NCI-H2029 (cell line): ENCODE data around the gene FEZF2.

Source experiments
- DNase-seq: peaks from one replicate; lab custom pipeline; 2025; lab: John Stamatoyannopoulos, UW

Gene FEZF2

GRCh38 chr3:62373215-62373614 is at the start of gene FEZF2:
FEZF2 (minus strand) TSS chr3:62373550; CDS start chr3:62372868, 682 bp downstream.
- no peak for DNase-seq

DNA sequence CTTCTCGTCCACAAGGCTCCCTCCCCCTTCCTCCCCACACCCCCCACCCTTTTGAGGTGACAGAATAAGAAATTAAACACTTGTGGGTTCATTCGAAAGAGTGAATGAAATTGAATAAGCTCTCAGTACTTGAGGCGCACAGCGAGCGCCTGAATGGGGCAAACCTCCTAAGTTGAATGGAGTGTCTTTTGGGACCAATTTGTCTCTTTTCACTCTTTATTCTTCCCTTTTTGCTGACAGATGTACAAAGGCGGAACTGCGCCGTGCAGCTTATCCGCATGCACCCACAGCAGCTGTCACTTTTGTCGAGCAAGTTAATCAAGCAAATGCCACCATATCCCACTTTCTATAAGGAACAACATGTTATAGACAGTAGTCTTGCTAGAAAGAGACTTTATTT is 47.9 kb upstream of the FEZF2 start:
- DNase-seq, result no peak

GRCh38 chr3:62416144-62416543 is 42.8 kb upstream of the FEZF2 start:
- DNase-seq, result no peak

- DNase-seq, result no peak
These were observed 42.0 kb upstream of the FEZF2 start for GRCh38 chr3:62415312-62415801.

- no peak for DNase-seq
These were observed 41.4 kb upstream of the FEZF2 start for GRCh38 chr3:62414786-62415185.

DNA sequence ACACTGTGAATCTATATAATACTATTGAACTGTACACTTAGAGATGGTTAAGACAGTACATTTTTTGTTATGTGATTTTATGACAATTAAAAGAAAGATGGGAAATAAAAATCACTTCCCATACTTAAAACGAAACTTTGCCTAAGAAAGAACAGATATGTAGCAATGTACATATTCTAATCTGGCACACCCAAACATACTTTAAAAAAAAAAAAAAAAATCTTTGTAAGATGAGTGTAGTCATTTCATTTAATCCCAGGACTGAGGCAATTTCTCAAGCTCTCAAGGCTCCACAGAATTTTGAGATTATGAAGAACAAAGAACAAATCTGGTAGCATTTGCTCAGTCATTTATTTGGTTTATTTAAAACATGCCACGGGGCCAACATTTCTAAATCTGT is 40.3 kb upstream of the FEZF2 start:
- no peak for DNase-seq

DNA sequence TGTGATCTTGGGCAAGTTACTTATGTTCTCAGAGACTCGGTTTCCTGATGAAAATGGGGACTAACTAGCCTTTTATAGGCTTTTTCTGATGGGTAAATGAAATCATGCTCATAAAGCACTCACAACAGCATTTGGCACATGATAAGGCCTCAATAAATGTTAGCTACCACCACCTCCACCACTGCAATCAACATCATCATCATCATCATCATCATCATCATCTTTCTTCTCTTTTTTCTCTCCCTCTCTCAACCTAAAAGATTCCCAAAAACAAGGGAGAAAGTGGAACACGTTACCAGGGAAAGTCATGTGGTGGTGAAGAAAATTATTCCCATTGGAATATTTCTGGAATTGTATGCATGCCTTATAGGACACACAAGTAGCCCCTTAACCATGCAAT is 33.6 kb upstream of the FEZF2 start:
- no peak for DNase-seq

DNA sequence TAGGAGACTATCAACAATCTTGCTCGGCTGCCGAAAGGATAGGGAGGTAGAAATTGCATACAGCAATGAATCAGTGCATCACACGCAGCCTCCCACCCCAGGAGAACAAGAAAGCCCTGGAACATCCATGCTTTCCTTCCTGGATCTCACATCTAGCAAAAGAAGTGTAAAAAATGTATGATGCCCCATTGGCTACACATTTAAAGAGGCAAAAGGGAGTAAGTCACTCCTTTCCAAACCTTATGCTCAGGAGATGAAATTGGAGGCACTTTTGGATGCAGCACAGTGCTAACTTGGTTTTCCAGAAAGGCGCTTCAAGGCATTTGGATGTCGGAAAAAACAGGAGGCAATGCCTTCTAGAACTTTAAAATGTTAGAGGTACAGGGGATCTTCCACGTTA is 32.2 kb upstream of the FEZF2 start:
- no peak for DNase-seq

GRCh38 chr3:62405135-62405534 is 31.8 kb upstream of the FEZF2 start:
- no peak for DNase-seq

- DNase-seq, result no peak
These were observed 31.0 kb upstream of the FEZF2 start for GRCh38 chr3:62404321-62404720.

- no peak for DNase-seq
These were observed 30.4 kb upstream of the FEZF2 start for GRCh38 chr3:62403765-62404164.

DNA sequence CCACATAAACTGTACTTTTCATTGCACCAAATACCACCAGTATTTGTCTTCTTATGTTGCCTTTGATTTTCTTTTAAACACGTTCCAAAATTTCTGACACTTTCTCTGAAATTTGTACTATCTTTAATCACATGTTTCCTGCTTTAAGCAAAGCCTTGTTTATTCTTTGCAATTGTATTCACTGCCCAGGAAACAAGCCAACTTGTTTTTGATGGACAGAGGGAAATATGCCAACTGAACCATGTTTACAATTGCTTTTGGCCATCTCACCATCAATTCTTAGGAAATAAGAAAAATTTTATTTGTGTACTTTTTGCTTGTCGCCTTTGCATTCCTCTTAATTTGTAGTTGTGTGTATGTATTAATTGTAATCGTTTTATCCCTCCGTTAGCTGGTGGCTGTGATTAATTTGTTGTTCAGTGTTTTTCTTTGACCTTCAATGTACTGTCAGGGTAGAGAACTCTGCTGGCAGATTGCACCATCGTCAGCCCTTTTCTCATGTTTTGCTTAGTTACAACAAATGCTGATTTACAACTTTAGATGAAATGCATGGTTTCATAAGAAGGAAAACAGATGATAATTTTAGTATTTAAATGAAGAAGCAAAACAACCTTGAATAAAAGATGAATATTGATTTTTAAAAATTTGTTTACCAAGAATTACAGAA is 19.4 kb upstream of the FEZF2 start:
- no peak for DNase-seq

GRCh38 chr3:62387251-62387650 is 13.9 kb upstream of the FEZF2 start:
- DNase-seq, result no peak

DNA sequence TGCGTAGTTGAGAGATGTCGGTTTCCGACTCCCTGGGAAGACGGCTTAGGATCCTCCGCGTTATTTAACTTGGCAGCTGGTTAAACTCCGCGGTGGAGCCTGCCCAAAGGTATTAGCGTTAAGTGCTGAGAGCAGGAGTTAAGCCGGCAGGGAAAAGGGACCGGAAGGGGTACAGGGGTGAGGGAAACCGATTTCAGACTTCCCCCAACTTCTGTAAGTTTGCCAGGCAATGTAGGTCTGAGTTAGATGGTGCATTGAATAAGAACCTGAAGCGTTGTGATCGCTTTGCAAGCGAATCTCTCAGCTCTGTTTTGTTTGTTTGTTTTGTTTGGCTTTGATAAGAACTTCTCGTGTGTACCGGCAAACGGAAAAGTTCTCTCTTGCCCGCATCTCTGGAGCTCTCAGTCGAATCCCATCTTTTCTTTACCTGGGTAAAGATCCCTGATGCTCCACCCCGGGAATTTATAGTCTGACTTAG is 6.0 kb upstream of the FEZF2 start:
- DNase-seq, result no peak

- no peak for DNase-seq
These were observed 5.6 kb upstream of the FEZF2 start for GRCh38 chr3:62378921-62379320.

GRCh38 chr3:62378311-62378789 is 5.0 kb upstream of the FEZF2 start:
- DNase-seq, result no peak

GRCh38 chr3:62376906-62377877 is 3.8 kb upstream of the FEZF2 start:
- no peak for DNase-seq

DNA sequence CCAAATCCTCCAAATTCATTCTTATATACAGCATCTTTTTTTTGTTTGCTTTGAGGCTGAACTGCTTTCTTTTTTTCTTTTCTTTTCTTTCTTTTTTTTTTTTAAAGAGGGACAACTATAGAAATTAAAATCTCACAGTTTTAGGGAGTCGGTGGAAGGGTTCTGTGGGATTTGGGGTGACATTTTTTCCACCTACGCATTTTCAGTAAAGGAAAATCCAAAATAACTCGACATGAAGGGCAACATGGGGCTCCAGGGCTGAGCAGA is 3.0 kb upstream of the FEZF2 start:
- no peak for DNase-seq

DNA sequence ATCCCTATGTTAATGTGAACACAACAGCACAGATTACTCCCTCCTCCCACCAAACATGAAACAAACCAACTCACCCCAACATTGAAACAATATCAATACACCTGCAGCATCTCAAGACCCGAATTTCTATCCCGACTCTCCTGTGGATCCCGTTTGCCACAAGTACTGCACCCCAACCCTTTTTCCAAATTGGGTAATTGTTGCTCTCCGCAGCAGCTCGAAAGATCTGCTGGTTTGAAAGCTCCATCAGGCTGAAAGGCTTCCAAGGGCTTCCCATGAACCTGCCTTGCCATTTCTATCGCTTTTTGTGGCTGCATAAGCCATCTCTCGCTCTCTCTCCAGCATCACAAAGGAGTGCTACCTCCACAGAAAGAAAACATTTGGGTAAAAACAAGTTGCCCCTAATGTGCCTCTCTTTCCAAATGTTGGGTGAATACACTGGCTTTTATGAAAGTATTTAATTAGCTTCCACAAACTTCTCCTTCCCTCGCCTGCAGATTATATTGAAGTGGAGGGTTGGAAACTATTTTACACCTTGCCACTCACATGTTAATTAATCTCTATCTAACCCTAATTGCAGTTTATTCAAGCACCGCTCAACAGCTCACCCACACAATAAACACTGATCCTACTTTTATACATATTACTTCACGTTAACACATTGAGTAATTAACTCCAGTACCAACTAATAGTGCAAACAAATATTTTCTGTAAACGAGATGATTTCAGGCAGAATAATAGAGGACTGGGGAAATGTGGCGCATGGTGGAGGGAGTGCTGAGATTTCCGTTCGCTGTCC is 2.5 kb upstream of the FEZF2 start:
- no peak for DNase-seq

DNA sequence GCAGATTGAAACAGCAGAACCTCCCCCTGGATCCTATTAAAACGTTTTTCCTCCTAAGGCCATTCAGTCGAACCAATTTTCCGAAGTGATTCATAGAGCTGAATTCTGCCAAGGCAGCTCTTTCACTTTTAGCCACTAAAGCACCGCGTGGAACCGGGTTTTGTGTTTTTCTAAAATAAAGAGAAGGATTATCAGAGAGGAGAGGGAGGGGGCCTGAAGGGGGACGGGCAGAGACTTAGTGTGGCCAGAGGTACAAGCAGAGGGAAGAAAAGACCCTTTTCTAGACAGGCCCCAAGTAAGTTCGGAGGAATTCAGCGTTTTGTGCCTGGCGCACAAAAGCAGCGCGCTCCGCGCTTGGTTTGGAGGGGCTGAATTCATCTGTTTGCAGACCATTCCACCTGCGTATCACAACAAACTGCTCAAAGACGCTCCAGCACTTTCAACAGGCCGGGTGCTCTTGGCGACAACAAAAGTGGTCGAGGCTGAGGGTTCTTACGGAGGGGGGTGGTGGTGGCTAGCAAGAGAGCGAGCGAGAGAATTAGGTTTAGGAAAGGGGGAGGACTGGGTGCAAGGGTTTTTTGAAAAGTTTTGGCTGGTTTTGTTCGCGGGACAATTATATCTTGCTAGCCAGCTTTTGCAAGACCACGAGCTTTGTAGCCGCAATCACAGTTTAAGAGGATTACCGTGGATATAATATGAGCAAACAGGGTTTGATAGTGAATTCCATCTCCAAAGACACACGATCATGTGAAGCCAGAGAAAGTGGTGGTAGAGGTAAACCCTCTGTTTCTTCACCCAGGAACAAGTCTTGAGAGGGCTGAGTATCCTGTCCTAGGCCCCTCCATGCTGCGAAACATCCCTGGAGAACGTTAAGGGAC is 1.2 kb upstream of the FEZF2 start:
- no peak for DNase-seq

GRCh38 chr3:62373714-62374333 is 474 bp upstream of the FEZF2 start:
- no peak for DNase-seq
